Spleen (tissue), 11 donors: ENCODE results near the gene OLFML2B. TPM values are rescaled to one million over a fixed set of nuclear protein-coding genes. Genes with fewer than 3 reads are reported as not detected.

Experiments
- DNase-seq: peaks from one replicate; pipeline ENCODE4 v3.0.0-alpha.2; 2020
- H3K27ac ChIP-seq, 8 donors: fragments of 200-600 bp; sonication (generic) in 7 of 8; 1 replicate in 4 of 8; 2 replicates in 4 of 8; pipeline versions ENCODE4 v1.5.0 to v1.8.0; 2016 to 2021; ENCODE audit warnings: inconsistent platforms in 4 of 8, mild to moderate bottlenecking in 4 of 8, moderate library complexity in 1 of 8
- H3K27me3 ChIP-seq, 7 donors: fragments of 200-600 bp; sonication (generic) in 6 of 7; replicated peaks in 1 of 7; 1 replicate in 4 of 7; 2 replicates in 3 of 7; pipeline versions ENCODE4 v1.5.0 to v1.8.0; 2016 to 2021; ENCODE audit warnings: inconsistent platforms in 3 of 7, mild to moderate bottlenecking in 1 of 7
- H3K36me3 ChIP-seq, 6 donors: fragments of 200-600 bp; sonication (generic) in 5 of 6; 1 replicate in 4 of 6; 2 replicates in 2 of 6; pipeline versions ENCODE4 v1.5.0 to v1.8.0; 2016 to 2021; ENCODE audit warnings: inconsistent platforms in 2 of 6
- H3K4me1 ChIP-seq, 6 donors: fragments of 200-600 bp; sonication (generic) in 5 of 6; 1 replicate in 3 of 6; 2 replicates in 3 of 6; pipeline versions ENCODE4 v1.5.0 to v1.8.0; 2016 to 2021; ENCODE audit warnings: inconsistent platforms in 3 of 6
- H3K4me3 ChIP-seq, 8 donors: fragments of 200-600 bp; sonication (generic) in 7 of 8; 1 replicate in 4 of 8; 2 replicates in 4 of 8; pipeline versions ENCODE4 v1.5.0 to v1.8.0; 2016 to 2021; ENCODE audit warnings: inconsistent platforms in 4 of 8, mild to moderate bottlenecking in 4 of 8, moderate library complexity in 2 of 8
- H3K9me3 ChIP-seq, 8 donors: fragments of 200-600 bp; sonication (generic) in 7 of 8; 1 replicate in 4 of 8; 2 replicates in 4 of 8; pipeline versions ENCODE4 v1.5.0 to v1.8.0; 2016 to 2021; ENCODE audit warnings: inconsistent platforms in 4 of 8
- POLR2A ChIP-seq, 3 donors: fragments of 450-650 bp; IDR thresholded peaks; one replicate each; pipeline ENCODE4 v1.5.1; 2017; ENCODE audit warnings: antibody characterized with exemption in 3 of 3, mild to moderate bottlenecking in 1 of 3
- POLR2AphosphoS5 ChIP-seq, 3 donors: sonication (generic); formaldehyde crosslinking; IDR thresholded peaks; one replicate each; pipeline ENCODE4 v1.5.1; 2017; ENCODE audit warnings: antibody characterized with exemption in 3 of 3
- WGBS, 5 donors: extraction: QIAGEN DNeasy Blood & Tissue Kit in 3 of 5; methylation state at CpG; one replicate each; pipeline versions ENCODE4 v1.1.5 to v1.1.7; 2013 to 2018; 5-methylcytosine and 5-hydroxymethylcytosine counted together
- intact Hi-C: fragments of 100-400 bp; cut with DNase I; formaldehyde crosslinking; loops from one replicate; pipeline ENCODE4 v1.15.0; 2023; ENCODE audit warnings: low total_unique reads
- polyA plus RNA-seq, 3 donors: library from polyadenylated mRNA; stranded (reverse); fragments of 200-250 nt; gene quantifications; one replicate each; pipeline ENCODE4 v1.2.1, GENCODE V29; 2013
- total RNA-seq, 7 donors: library from RNA; depleted of rRNA in 3 of 7; stranded (reverse); fragments of >200 nt in 3 of 7; fragmentation: NEBNext Ultra II Directional in 4 of 7; extraction: Animal tissue kit (Norgen Biotek cat#: 25700) in 4 of 7; gene quantifications; one replicate each; pipeline versions ENCODE4 v1.1.0 to v1.2.1, GENCODE V29; 2016 to 2021
- TF ChIP-seq, protein P1 (sequence below), 11 experiments: fragments of 200-600 bp in 7 of 11; fragments of 450-650 bp in 4 of 11; sonication (generic) in 4 of 11; IDR thresholded peaks in 8 of 11; conservative IDR thresholded peaks in 3 of 11; 1 replicate in 7 of 11; 2 replicates in 4 of 11; pipeline versions ENCODE4 v1.4.0 to v1.8.0; 2016 to 2021; ENCODE audit warnings: antibody characterized with exemption in 11 of 11, inconsistent platforms in 4 of 11, mild to moderate bottlenecking in 1 of 11
- donor health status: healthy with polysubstance abuse.
- donor health status: DM: no; HTN: no; CAD: no; lungs with moderate emphysema.
- donor health status: DM: no; HTN: no; CAD: no.
- donor health status: Bipolar disorder and iron deficiency.
- donor health status: healthy.
- donor health status: DM: no; HTN: no; CAD: no.
- donor health status: DM: yes; HTN: yes; CAD: no.

The OLFML2B gene
- total and polyA plus RNA-seq, 10 donors = 3.0 to 39.7 (median 15.0) TPM

DNA sequence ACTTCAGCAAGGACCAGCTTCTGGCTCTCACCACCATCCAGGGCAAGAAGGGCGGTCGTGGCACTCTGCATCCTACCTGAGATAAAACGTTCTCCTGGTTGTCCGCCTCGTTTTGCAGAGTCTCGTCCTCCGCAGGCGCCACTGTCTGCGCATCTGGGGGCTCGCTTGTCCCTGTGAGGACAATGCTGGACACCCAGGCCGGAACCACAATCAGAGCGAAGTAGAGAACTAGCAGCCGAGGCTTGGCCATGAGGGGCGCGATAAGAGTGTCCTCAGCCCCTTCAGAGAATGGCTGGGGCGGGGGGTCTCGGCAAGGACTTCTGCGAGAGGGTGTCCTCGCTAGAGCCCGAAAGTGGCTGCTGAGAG, 505 bp downstream of the OLFML2B start:
- Histone ChIP-seq H3K27ac (peak overlapping the region in 3 of 8 donors; percentile 37 to 59 (median 53)), H3K4me1 (peaks cover 0 to 22% (median 16%) of the 10 kb centered on the region in 6 donors), H3K4me3 (peak overlapping the region; percentile 30 to 72 (median 54)), H3K9me3 (no peaks in the 10 kb centered on the region), H3K36me3 (no peaks in the 10 kb centered on the region), H3K27me3 (peaks cover 0 to 51% (median 17%) of the 10 kb centered on the region in 7 donors)
- TF ChIP-seq, protein P1, sequence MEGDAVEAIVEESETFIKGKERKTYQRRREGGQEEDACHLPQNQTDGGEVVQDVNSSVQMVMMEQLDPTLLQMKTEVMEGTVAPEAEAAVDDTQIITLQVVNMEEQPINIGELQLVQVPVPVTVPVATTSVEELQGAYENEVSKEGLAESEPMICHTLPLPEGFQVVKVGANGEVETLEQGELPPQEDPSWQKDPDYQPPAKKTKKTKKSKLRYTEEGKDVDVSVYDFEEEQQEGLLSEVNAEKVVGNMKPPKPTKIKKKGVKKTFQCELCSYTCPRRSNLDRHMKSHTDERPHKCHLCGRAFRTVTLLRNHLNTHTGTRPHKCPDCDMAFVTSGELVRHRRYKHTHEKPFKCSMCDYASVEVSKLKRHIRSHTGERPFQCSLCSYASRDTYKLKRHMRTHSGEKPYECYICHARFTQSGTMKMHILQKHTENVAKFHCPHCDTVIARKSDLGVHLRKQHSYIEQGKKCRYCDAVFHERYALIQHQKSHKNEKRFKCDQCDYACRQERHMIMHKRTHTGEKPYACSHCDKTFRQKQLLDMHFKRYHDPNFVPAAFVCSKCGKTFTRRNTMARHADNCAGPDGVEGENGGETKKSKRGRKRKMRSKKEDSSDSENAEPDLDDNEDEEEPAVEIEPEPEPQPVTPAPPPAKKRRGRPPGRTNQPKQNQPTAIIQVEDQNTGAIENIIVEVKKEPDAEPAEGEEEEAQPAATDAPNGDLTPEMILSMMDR (IDR thresholded peaks at IDR 0.05 in 8 of 11, conservative IDR thresholded peaks at IDR 0.05 in 3 of 11) = no peak
- no peak for DNase-seq
- intact Hi-C loops = no loop called here
- WGBS, 5 donors = 35 to 51% (median 46%) methylated on average over 18 to 20 of the region's 20 CpGs

DNA sequence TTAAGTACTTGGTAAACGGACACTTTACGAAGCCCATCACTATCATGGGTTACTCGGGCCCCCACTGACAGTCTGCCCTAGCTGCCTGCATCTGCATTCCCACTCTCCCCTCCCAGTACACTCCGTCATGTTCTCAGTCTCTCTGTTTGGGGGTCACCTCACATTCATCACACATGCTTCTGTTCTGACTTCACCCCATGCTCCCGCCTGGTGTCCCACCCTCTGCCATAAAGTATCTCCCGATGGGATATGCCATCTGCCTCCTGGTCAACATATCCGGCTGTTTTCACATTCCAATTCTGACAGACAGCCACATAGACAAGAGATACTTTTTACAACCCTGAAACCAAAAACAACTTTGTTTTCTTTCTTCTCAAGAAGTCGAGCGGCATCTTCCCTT, 1.0 kb downstream of the OLFML2B start:
- peak overlapping the region in 1 of 8 donors; percentile 72 for H3K4me3 ChIP-seq

GRCh38 chr1:162021124-162021523, 2.5 kb downstream of the OLFML2B start:
- peak overlapping the region in 1 of 8 donors; percentile 72 for H3K4me3 ChIP-seq
- no peaks in the 10 kb centered on the region for H3K9me3 ChIP-seq
- H3K36me3 ChIP-seq = no peaks in the 10 kb centered on the region
- intact Hi-C loops = no loop called here
- peaks cover 0 to 22% (median 16%) of the 10 kb centered on the region in 6 donors for H3K4me1 ChIP-seq
- no peak for DNase-seq
- peaks cover 0 to 40% (median 17%) of the 10 kb centered on the region in 7 donors for H3K27me3 ChIP-seq
- TF ChIP-seq, protein P1 (IDR thresholded peaks at IDR 0.05 in 8 of 11, conservative IDR thresholded peaks at IDR 0.05 in 3 of 11) = no peak
- TF ChIP-seq POLR2AphosphoS5 (IDR thresholded peaks at IDR 0.05) (no peak), POLR2A (IDR thresholded peaks at IDR 0.05) (no peak)
- 63 to 95% (median 82%) methylated on average over 4 of the region's 4 CpGs for whole genome bisulfite sequencing, 5 donors
- no peak overlapping the region for H3K27ac ChIP-seq

More for the DNA sequence above, 1.0 kb downstream of the OLFML2B start:
- no peaks in the 10 kb centered on the region for H3K36me3 ChIP-seq
- peaks cover 0 to 48% (median 17%) of the 10 kb centered on the region in 7 donors for H3K27me3 ChIP-seq
- TF ChIP-seq POLR2AphosphoS5 (IDR thresholded peaks at IDR 0.05) (no peak), POLR2A (IDR thresholded peaks at IDR 0.05) (no peak)
- TF ChIP-seq, protein P1 (IDR thresholded peaks at IDR 0.05 in 8 of 11, conservative IDR thresholded peaks at IDR 0.05 in 3 of 11) = no peak
- WGBS, 5 donors = 89 to 93% (median 90%) methylated on average over 9 of the region's 9 CpGs
- H3K27ac ChIP-seq = no peak overlapping the region
- no peaks in the 10 kb centered on the region for H3K9me3 ChIP-seq
- intact Hi-C loops = no loop called here
- DNase-seq = no peak
- peaks cover 0 to 22% (median 16%) of the 10 kb centered on the region in 6 donors for H3K4me1 ChIP-seq

GRCh38 chr1:162020150-162020549, 3.5 kb downstream of the OLFML2B start:
- Histone ChIP-seq H3K4me3 (no peak overlapping the region), H3K9me3 (no peaks in the 10 kb centered on the region), H3K36me3 (no peaks in the 10 kb centered on the region), H3K27ac (no peak overlapping the region), H3K4me1 (peaks cover 0 to 22% (median 16%) of the 10 kb centered on the region in 6 donors), H3K27me3 (peaks cover 0 to 30% (median 13%) of the 10 kb centered on the region in 7 donors)
- 50 to 89% (median 56%) methylated on average over 2 of the region's 2 CpGs for WGBS, 5 donors
- TF ChIP-seq POLR2A (IDR thresholded peaks at IDR 0.05) (no peak), POLR2AphosphoS5 (IDR thresholded peaks at IDR 0.05) (no peak)
- TF ChIP-seq, protein P1 (IDR thresholded peaks at IDR 0.05 in 8 of 11, conservative IDR thresholded peaks at IDR 0.05 in 3 of 11) = no peak
- no peak for DNase-seq
- intact Hi-C loops = no loop called here
